ENCODE measurements around the gene ZSWIM5.
"Not testable (repeated sequence)": the region's sequence is repeated elsewhere in the genome, so short reads cannot be mapped to it uniquely, and the experiment has no call there.

ZSWIM5 gene

GRCh38 chr1:45009296-45009865, 197.0 kb downstream of the ZSWIM5 start:
- H3K9me3 ChIP-seq (ENCODE audit: control insufficient read depth in 5 of 5, low read length in 5 of 5): no peaks in the 10 kb centered on the region
- no peak overlapping the region for H3K27ac ChIP-seq (ENCODE audit: low read depth, low read length)
- H3K27me3 ChIP-seq (ENCODE audit: control insufficient read depth in 5 of 5, insufficient read depth in 4 of 5, low read length in 5 of 5): no peaks in the 10 kb centered on the region
- peaks cover 11 to 55% (median 48%) of the 10 kb centered on the region in 5 donors for H3K4me1 ChIP-seq (ENCODE audit: control insufficient read depth in 5 of 5, insufficient read depth in 5 of 5, low read length in 5 of 5)
- H3K9ac ChIP-seq (ENCODE audit: low read length in 5 of 5): peak overlapping the region; percentile 52 to 95 (median 86)
- H3K4me3 ChIP-seq (ENCODE audit: low read depth in 1 of 5, low read length in 5 of 5): peak overlapping the region; percentile 74 to 97 (median 89)
- peaks cover 0 to 63% (median 55%) of the 10 kb centered on the region in 5 donors for H3K36me3 ChIP-seq (ENCODE audit: control insufficient read depth in 5 of 5, insufficient read depth in 5 of 5, low read length in 5 of 5)

- H3K4me3 ChIP-seq (ENCODE audit: low read depth in 1 of 5, low read length in 5 of 5): no peak overlapping the region
- H3K9me3 ChIP-seq (ENCODE audit: control insufficient read depth in 5 of 5, low read length in 5 of 5): no peaks in the 10 kb centered on the region
- peaks cover 11 to 50% (median 43%) of the 10 kb centered on the region in 5 donors for H3K4me1 ChIP-seq (ENCODE audit: control insufficient read depth in 5 of 5, insufficient read depth in 5 of 5, low read length in 5 of 5)
- H3K27ac ChIP-seq (ENCODE audit: low read depth, low read length): no peak overlapping the region
- H3K27me3 ChIP-seq (ENCODE audit: control insufficient read depth in 5 of 5, insufficient read depth in 4 of 5, low read length in 5 of 5): no peaks in the 10 kb centered on the region
- H3K9ac ChIP-seq (ENCODE audit: low read length in 5 of 5): no peak overlapping the region
- peaks cover 0 to 66% (median 60%) of the 10 kb centered on the region in 5 donors for H3K36me3 ChIP-seq (ENCODE audit: control insufficient read depth in 5 of 5, insufficient read depth in 5 of 5, low read length in 5 of 5)
These were observed 197.9 kb downstream of the ZSWIM5 start for GRCh38 chr1:45008516-45008915.

GRCh38 chr1:45008076-45008475, 198.3 kb downstream of the ZSWIM5 start:
- H3K9me3 ChIP-seq (ENCODE audit: control insufficient read depth in 5 of 5, low read length in 5 of 5): no peaks in the 10 kb centered on the region
- H3K4me3 ChIP-seq (ENCODE audit: low read depth in 1 of 5, low read length in 5 of 5): no peak overlapping the region
- no peaks in the 10 kb centered on the region for H3K27me3 ChIP-seq (ENCODE audit: control insufficient read depth in 5 of 5, insufficient read depth in 4 of 5, low read length in 5 of 5)
- peaks cover 0 to 67% (median 63%) of the 10 kb centered on the region in 5 donors for H3K36me3 ChIP-seq (ENCODE audit: control insufficient read depth in 5 of 5, insufficient read depth in 5 of 5, low read length in 5 of 5)
- H3K4me1 ChIP-seq (ENCODE audit: control insufficient read depth in 5 of 5, insufficient read depth in 5 of 5, low read length in 5 of 5): peaks cover 11 to 49% (median 39%) of the 10 kb centered on the region in 5 donors
- no peak overlapping the region for H3K9ac ChIP-seq (ENCODE audit: low read length in 5 of 5)
- no peak overlapping the region for H3K27ac ChIP-seq (ENCODE audit: low read depth, low read length)

GRCh38 chr1:45007311-45007710, 199.1 kb downstream of the ZSWIM5 start:
- Histone ChIP-seq H3K36me3 (ENCODE audit: control insufficient read depth in 5 of 5, insufficient read depth in 5 of 5, low read length in 5 of 5) (peaks cover 0 to 75% (median 71%) of the 10 kb centered on the region in 5 donors), H3K9me3 (ENCODE audit: control insufficient read depth in 5 of 5, low read length in 5 of 5) (no peaks in the 10 kb centered on the region), H3K9ac (ENCODE audit: low read length in 5 of 5) (no peak overlapping the region)

GRCh38 chr1:45005761-45006160, 200.6 kb downstream of the ZSWIM5 start:
- peaks cover 0 to 81% (median 74%) of the 10 kb centered on the region in 5 donors for H3K36me3 ChIP-seq (ENCODE audit: control insufficient read depth in 5 of 5, insufficient read depth in 5 of 5, low read length in 5 of 5)

More at GRCh38 chr1:45007311-45007710, 199.1 kb downstream of the ZSWIM5 start:
- peaks cover 11 to 49% (median 37%) of the 10 kb centered on the region in 5 donors for H3K4me1 ChIP-seq (ENCODE audit: control insufficient read depth in 5 of 5, insufficient read depth in 5 of 5, low read length in 5 of 5)
- H3K27ac ChIP-seq (ENCODE audit: low read depth, low read length): no peak overlapping the region
- no peak overlapping the region for H3K4me3 ChIP-seq (ENCODE audit: low read depth in 1 of 5, low read length in 5 of 5)
- no peaks in the 10 kb centered on the region for H3K27me3 ChIP-seq (ENCODE audit: control insufficient read depth in 5 of 5, insufficient read depth in 4 of 5, low read length in 5 of 5)

GRCh38 chr1:45004281-45004920, 202.0 kb downstream of the ZSWIM5 start:
- Histone ChIP-seq H3K27ac (ENCODE audit: low read depth, low read length) (no peak overlapping the region), H3K4me3 (ENCODE audit: low read depth in 1 of 5, low read length in 5 of 5) (no peak overlapping the region), H3K9ac (ENCODE audit: low read length in 5 of 5) (no peak overlapping the region), H3K4me1 (ENCODE audit: control insufficient read depth in 5 of 5, insufficient read depth in 5 of 5, low read length in 5 of 5) (peaks cover 9 to 49% (median 43%) of the 10 kb centered on the region in 5 donors), H3K36me3 (ENCODE audit: control insufficient read depth in 5 of 5, insufficient read depth in 5 of 5, low read length in 5 of 5) (peaks cover 0 to 76% (median 72%) of the 10 kb centered on the region in 5 donors), H3K9me3 (ENCODE audit: control insufficient read depth in 5 of 5, low read length in 5 of 5) (no peaks in the 10 kb centered on the region), H3K27me3 (ENCODE audit: control insufficient read depth in 5 of 5, insufficient read depth in 4 of 5, low read length in 5 of 5) (no peaks in the 10 kb centered on the region)

More at GRCh38 chr1:45005761-45006160, 200.6 kb downstream of the ZSWIM5 start:
- peaks cover 12 to 53% (median 43%) of the 10 kb centered on the region in 5 donors for H3K4me1 ChIP-seq (ENCODE audit: control insufficient read depth in 5 of 5, insufficient read depth in 5 of 5, low read length in 5 of 5)
- peak overlapping the region in 3 of 5 donors; percentile 2 to 36 (median 6) for H3K9ac ChIP-seq (ENCODE audit: low read length in 5 of 5)
- no peak overlapping the region for H3K4me3 ChIP-seq (ENCODE audit: low read depth in 1 of 5, low read length in 5 of 5)
- H3K9me3 ChIP-seq (ENCODE audit: control insufficient read depth in 5 of 5, low read length in 5 of 5): no peaks in the 10 kb centered on the region
- no peaks in the 10 kb centered on the region for H3K27me3 ChIP-seq (ENCODE audit: control insufficient read depth in 5 of 5, insufficient read depth in 4 of 5, low read length in 5 of 5)
- H3K27ac ChIP-seq (ENCODE audit: low read depth, low read length): peak overlapping the region; percentile 47

- Histone ChIP-seq H3K9ac (ENCODE audit: low read length in 5 of 5) (no peak overlapping the region), H3K4me1 (ENCODE audit: control insufficient read depth in 5 of 5, insufficient read depth in 5 of 5, low read length in 5 of 5) (peaks cover 9 to 42% (median 39%) of the 10 kb centered on the region in 5 donors), H3K9me3 (ENCODE audit: control insufficient read depth in 5 of 5, low read length in 5 of 5) (no peaks in the 10 kb centered on the region), H3K27ac (ENCODE audit: low read depth, low read length) (peak overlapping the region; percentile 78), H3K4me3 (ENCODE audit: low read depth in 1 of 5, low read length in 5 of 5) (no peak overlapping the region), H3K36me3 (ENCODE audit: control insufficient read depth in 5 of 5, insufficient read depth in 5 of 5, low read length in 5 of 5) (peaks cover 0 to 70% (median 66%) of the 10 kb centered on the region in 5 donors), H3K27me3 (ENCODE audit: control insufficient read depth in 5 of 5, insufficient read depth in 4 of 5, low read length in 5 of 5) (no peaks in the 10 kb centered on the region)
These were observed 202.7 kb downstream of the ZSWIM5 start for GRCh38 chr1:45003741-45004140.

GRCh38 chr1:45002650-45003645, 203.5 kb downstream of the ZSWIM5 start:
- no peak overlapping the region for H3K4me3 ChIP-seq (ENCODE audit: low read depth in 1 of 5, low read length in 5 of 5)
- H3K9ac ChIP-seq (ENCODE audit: low read length in 5 of 5): peak overlapping the region in 1 of 5 donors; percentile 26
- H3K27ac ChIP-seq (ENCODE audit: low read depth, low read length): peak overlapping the region; percentile 78
- no peaks in the 10 kb centered on the region for H3K9me3 ChIP-seq (ENCODE audit: control insufficient read depth in 5 of 5, low read length in 5 of 5)
- no peaks in the 10 kb centered on the region for H3K27me3 ChIP-seq (ENCODE audit: control insufficient read depth in 5 of 5, insufficient read depth in 4 of 5, low read length in 5 of 5)
- H3K36me3 ChIP-seq (ENCODE audit: control insufficient read depth in 5 of 5, insufficient read depth in 5 of 5, low read length in 5 of 5): peaks cover 0 to 62% (median 58%) of the 10 kb centered on the region in 5 donors
- peaks cover 9 to 42% (median 39%) of the 10 kb centered on the region in 5 donors for H3K4me1 ChIP-seq (ENCODE audit: control insufficient read depth in 5 of 5, insufficient read depth in 5 of 5, low read length in 5 of 5)

GRCh38 chr1:45001576-45001975, 204.8 kb downstream of the ZSWIM5 start:
- H3K9ac ChIP-seq (ENCODE audit: low read length in 5 of 5); H3K27me3 ChIP-seq (ENCODE audit: control insufficient read depth in 5 of 5, insufficient read depth in 4 of 5, low read length in 5 of 5); H3K9me3 ChIP-seq (ENCODE audit: control insufficient read depth in 5 of 5, low read length in 5 of 5): not testable (repeated sequence)
- peaks cover 9 to 42% (median 37%) of the 10 kb centered on the region in 5 donors for H3K4me1 ChIP-seq (ENCODE audit: control insufficient read depth in 5 of 5, insufficient read depth in 5 of 5, low read length in 5 of 5)
- H3K27ac ChIP-seq (ENCODE audit: low read depth, low read length): peak overlapping the region; percentile 78
- peaks cover 0 to 48% (median 44%) of the 10 kb centered on the region in 5 donors for H3K36me3 ChIP-seq (ENCODE audit: control insufficient read depth in 5 of 5, insufficient read depth in 5 of 5, low read length in 5 of 5)
- peak overlapping the region in 1 of 5 donors; percentile 59 for H3K4me3 ChIP-seq (ENCODE audit: low read depth in 1 of 5, low read length in 5 of 5)
